Activated CD8-positive, alpha-beta memory T cell treated with anti-CD3 and anti-CD28 coated beads, Interleukin-2, amount 50 U/mL, for 24 hours (primary cell): ENCODE measurements around the gene IL1RAPL1.

ENCODE experiments used
- DNase-seq: peaks from one replicate; pipeline ENCODE4 v3.0.0-alpha.2; 2020; ENCODE audit errors: extremely low read depth

Gene IL1RAPL1

DNA sequence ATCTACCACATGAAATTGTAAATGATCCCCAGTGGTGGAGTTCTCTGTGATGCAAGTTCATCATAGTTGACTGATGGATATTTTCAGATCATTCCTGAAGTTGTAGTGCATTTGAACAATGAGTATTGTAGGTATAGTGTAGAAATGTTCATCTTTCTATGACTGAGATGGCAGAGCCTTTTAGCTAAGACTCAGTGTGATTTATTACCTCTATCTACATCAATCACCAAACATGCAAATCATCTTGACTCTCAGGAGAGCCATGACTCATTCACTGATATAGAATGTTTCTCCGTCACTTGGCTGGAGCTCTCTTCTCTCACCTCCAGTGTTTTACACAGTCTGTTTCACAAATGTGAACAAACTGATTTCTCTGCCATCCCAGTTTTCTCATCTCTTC lies 392.6 kb downstream of the IL1RAPL1 start:
- DNase-seq = no peak

DNA sequence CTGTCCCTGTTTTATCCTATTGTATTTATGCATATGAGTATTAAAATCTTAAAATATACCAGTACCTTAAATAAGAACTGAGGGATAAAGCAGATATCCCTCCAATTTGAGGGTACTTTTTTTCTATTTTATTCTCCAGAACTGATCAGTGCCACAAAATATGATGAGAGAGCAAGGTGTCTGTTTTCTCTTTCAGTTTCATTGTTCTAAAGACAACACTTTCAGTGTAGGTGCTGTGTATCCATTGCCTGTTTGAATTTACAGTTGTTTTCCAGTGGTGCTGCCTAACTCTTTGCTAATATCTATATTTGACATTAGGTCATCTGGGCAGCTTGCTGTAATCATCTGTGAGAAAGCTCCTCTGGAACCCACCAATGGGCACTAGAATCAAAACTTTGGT lies 394.7 kb downstream of the IL1RAPL1 start:
- no peak for DNase-seq

DNA sequence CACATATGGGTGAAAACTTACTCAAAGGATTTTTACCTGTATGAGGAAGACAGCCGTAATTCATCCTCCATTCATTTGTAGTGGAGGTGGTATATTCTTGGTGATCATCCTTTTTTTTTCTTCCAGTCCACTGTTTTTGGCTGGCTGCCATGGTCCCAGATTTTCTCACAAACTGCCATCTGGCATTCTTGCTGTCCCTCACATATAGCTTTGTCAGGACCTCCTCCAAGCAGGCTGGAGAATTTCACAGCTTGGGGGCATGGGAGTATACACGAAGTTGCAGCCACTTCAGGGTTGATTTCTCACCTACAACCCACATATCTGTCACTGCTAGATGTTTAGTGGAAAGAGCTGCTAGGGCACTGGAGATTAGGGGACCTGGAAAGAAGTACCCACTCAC lies 401.0 kb downstream of the IL1RAPL1 start:
- DNase-seq = no peak

DNA sequence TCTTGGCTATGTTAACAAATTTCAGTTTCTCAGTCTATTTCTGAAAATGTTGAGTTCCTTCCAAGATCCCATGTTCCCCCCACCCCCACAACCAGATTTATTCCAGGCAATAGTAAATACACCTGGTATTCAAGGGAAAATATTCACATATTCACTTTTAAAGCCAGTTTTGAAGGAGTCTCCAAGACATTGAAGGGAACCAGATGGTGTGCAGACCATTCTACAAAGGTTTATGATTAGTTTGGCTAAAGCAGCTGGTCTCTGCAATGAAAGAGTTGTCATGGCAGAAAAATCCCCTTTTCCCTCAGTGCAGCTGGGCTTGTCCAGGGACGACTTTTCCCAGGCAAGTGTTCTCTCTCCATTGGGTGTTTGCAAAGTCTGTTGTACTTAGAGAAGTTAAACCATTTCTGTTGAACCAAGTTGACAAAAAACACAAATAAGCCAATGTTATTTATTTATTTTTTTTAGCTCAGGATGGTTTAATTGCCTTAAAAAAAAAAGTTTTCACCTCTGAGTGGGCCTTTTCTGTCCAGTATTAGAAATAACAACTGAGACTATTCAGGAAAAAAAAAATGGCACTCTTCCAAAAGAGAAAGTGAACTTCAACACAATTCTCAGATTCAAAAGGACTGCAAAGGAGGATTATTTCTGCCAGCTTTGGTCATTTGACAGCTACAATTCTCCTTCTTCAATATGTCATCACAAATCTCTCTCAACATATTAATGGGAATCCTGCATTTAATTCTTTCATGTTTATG lies 410.6 kb downstream of the IL1RAPL1 start:
- no peak for DNase-seq

GRCh38 chrX:28998609-28999135 lies 411.4 kb downstream of the IL1RAPL1 start:
- DNase-seq = no peak

GRCh38 chrX:29012867-29013266 lies 425.6 kb downstream of the IL1RAPL1 start:
- DNase-seq = no peak

- DNase-seq = no peak
Measured at GRCh38 chrX:29023207-29023606, 436.0 kb downstream of the IL1RAPL1 start.

GRCh38 chrX:29024871-29025270 lies 437.6 kb downstream of the IL1RAPL1 start:
- no peak for DNase-seq

DNA sequence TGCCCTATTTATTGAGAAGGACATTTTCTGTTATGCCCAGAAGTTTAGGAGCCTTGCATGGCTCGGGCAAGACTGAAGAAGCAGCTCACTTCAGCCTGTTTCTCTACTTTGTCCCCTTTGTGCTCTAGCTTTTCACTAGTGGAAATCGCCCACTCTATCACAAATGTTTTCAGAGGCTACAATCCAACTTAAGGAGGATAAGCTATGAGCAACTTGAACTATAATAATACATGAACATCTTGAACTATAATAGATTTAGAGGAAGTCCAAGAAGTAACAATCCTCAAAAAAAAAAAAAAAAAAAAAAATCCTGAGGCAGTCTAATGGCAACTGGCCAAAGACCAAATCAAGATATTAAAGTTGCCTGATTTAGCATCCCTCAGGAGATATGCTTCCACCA lies 452.3 kb downstream of the IL1RAPL1 start:
- no peak for DNase-seq

GRCh38 chrX:29040160-29040559 lies 452.9 kb downstream of the IL1RAPL1 start:
- no peak for DNase-seq

DNA sequence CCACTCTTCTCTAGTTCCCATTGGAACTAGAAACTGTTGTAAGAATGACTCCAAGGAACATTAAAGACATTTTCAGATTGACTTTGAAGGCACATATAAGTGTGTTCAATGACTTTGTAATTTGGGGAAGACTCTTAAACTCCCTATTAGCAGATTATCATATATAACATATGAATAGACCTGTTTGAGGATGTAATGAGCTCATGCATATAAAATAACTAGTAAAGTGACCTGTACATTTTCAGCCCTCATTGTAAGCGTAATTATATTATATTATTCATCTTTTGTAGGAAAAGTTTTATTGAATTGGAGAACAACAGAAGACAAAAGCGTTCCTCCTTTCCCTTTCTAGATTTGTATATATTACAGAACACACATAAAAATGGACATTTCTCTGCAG lies 455.1 kb downstream of the IL1RAPL1 start:
- DNase-seq = no peak

- DNase-seq = no peak
Measured at GRCh38 chrX:29043746-29044145, 456.5 kb downstream of the IL1RAPL1 start.

DNA sequence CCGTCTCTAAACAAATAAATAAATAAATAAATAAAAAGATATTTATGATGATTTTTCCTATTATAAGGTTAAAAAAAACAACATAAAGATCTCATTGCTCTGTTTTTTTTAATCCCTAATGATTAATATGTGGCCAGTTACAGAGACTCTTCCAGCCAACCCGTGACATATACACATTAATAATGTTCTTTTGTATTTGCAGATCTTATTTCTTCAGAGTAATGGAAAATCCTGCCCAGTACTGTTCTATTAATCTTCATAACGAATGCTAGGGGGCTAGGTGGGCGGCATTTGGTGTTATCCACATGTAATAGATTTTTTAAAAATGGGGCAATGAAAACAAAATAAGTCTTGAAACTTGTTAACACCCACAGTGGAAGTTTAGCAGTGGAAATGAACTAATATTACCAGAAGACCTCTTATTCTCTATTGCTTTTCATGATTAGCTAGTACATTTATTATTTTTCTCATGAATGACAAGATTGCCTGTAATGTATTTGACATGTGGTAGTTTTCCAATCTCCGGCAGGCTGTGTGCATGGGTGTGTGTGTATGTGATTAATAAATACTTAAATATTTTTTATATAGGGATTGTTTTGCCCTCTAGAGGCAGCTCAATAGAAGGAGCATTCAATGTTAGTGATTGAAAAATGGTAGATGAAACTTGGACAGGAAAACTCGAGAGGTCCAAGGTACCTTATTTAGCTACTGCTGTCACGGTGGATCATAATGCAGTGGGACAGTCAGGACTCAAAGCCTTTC lies 457.4 kb downstream of the IL1RAPL1 start:
- no peak for DNase-seq

DNA sequence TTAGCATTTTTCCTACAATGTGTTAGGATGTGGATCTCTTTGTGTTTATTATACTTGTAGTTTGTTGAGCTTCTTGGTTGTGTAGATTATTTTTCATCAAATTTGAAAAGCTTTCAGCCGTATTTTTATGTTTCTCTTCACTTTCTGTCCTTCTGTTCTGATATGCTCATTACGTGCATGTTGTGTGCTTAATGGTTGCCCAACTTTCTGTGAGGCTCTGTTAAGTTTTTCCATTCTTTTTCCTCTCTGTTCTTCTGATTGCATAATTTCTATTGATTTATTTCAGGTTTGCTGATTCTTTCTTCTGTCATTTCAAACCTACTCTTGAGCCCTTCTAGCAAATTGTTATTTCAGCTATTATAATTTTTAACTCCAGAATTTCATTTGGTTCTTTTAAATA lies 478.2 kb downstream of the IL1RAPL1 start:
- no peak for DNase-seq

DNA sequence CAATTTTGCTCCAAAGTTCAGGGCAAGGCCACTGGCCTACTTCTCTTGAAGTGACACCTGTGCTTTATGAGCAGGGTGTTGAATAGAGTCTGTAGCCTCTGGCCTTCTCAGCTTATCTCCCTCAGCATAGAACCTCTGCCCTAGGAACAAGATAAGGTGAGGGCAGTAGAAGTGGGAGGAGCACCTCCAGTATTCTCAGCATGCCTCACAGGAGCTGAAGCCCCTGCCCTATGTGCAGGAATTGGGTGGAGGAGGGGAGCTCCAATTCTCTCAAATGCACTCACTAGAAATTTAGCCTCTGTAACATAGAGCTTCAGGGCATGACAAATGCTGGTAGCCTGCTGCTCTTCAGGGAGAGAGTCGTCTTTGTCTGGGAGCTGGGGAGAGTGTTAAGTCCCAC lies 479.3 kb downstream of the IL1RAPL1 start:
- no peak for DNase-seq

DNA sequence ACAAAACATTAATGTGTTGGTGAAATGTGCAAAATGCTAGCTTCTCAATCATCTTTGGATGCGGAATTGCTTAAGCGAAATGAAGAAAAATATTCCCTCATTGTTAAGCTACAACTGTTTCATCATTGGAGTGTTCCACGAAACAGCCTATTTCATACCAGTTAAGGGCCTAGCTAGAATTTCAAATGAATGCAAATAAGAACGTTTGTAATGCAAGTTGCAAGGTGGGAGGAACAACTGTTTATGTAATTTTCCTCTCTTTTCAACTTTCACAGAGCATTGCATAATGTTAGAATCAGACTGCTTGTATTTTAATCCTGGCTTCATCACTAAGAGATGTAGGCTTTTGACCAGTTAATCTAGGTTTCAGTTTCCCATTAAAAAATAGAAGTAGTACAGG lies 480.1 kb downstream of the IL1RAPL1 start:
- DNase-seq = no peak

GRCh38 chrX:29071525-29072320 lies 484.5 kb downstream of the IL1RAPL1 start:
- DNase-seq = no peak

DNA sequence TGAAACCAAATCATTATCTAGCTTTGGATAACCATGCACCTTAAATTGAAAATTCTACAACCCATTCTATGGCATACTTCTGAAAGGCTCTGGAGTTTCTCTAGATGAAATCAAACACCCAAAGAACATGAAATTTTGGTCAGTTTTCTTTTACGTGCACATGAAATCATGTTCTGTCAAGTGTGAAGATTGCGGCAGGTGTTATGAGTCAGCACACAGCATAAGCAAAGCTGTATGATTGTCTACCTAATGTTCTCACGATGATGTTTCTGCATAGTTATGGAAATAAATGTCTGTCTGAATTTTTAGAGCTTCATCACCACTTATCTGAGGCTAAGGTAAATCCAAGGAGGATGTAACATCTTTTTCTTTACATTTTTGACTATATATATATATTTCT lies 495.3 kb downstream of the IL1RAPL1 start:
- no peak for DNase-seq

- DNase-seq = no peak
Measured at GRCh38 chrX:29083823-29084222, 496.6 kb downstream of the IL1RAPL1 start.

- DNase-seq = no peak
Measured at GRCh38 chrX:29090811-29091210, 503.6 kb downstream of the IL1RAPL1 start.

DNA sequence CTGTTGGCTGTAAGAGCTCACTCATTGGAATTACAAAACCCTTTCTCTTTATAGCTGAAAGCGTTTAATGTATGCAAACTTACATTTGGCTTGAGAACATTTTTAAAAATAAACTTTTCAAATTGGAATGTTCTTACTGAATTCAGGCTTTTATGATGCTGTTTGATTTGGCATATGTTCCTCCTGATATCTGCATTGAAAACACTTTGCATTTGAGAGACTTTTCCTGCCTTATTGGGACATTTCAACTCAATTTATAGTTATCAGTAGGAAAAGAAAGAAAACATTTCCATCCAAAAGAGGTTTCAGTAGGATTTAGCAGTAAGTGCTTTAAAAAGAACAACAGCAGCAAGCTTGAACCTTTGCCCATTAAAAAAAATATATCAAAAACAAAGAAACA lies 520.0 kb downstream of the IL1RAPL1 start:
- DNase-seq = no peak

DNA sequence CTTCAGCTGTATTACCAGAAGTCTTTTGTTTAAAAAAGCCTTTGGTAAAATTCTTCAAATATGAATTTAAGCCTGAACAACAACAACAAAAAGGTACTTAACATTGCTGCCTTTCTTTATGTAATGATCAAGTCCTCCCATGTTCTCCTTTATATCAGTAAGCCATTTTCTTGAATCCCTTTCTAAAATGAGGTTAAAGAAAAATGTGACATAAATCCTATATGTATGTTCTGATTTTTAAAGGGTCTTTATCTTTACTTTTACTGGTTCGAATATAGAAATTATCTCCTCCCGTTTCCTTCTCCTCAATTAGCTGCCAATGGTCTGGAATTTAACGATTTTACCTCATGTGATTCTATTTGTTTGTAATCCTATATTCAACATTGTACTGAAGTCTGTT lies 522.8 kb downstream of the IL1RAPL1 start:
- no peak for DNase-seq
